Gastrocnemius medialis (tissue), 4 donors: Measurements from ENCODE around the gene PDZRN3. TPM values are rescaled to one million over a fixed set of nuclear protein-coding genes. Genes with fewer than 3 reads are reported as not detected.

ENCODE experiments used
- ATAC-seq, 2 donors: fragments of 150-250 bp; one replicate each; pipeline ENCODE4 v1.9.1; 2016
- DNase-seq, 2 donors: peaks; one replicate each; pipeline ENCODE4 v3.0.0-alpha.2; 2019
- H3K27ac ChIP-seq, 4 donors: fragments of 200-600 bp; sonication (generic); 1 replicate in 1 of 4; 2 replicates in 3 of 4; pipeline ENCODE4 v1.5.1; 2016 to 2018; ENCODE audit warnings: mild to moderate bottlenecking in 2 of 4, moderate library complexity in 1 of 4
- H3K27me3 ChIP-seq, 3 donors: fragments of 200-600 bp; sonication (generic) in 2 of 3; 1 replicate in 1 of 3; 2 replicates in 2 of 3; pipeline versions ENCODE4 v1.5.1 to v1.6.0; 2016 to 2019; ENCODE audit warnings: mild to moderate bottlenecking in 1 of 3, moderate library complexity in 1 of 3
- H3K36me3 ChIP-seq, 2 donors: fragments of 200-600 bp; sonication (generic) in 1 of 2; one replicate each; pipeline ENCODE4 v1.5.1; 2017 to 2018
- H3K4me1 ChIP-seq, 2 donors: fragments of 200-600 bp; sonication (generic) in 1 of 2; one replicate each; pipeline ENCODE4 v1.5.1; 2016 to 2017; ENCODE audit warnings: mild to moderate bottlenecking in 2 of 2
- H3K4me3 ChIP-seq, 4 donors: fragments of 200-600 bp; sonication (generic) in 3 of 4; 1 replicate in 1 of 4; 2 replicates in 3 of 4; pipeline ENCODE4 v1.5.1; 2016 to 2019; ENCODE audit warnings: mild to moderate bottlenecking in 2 of 4
- H3K9me3 ChIP-seq, 3 donors: fragments of 200-600 bp; sonication (generic) in 2 of 3; 1 replicate in 1 of 3; 2 replicates in 2 of 3; pipeline ENCODE4 v1.5.1; 2016 to 2019
- CTCF ChIP-seq, 5 experiments: fragments of 450-650 bp in 3 of 5; fragments of 200-600 bp in 2 of 5; sonication (generic) in 2 of 5; IDR thresholded peaks in 4 of 5; conservative IDR thresholded peaks in 1 of 5; 1 replicate in 4 of 5; 2 replicates in 1 of 5; pipeline ENCODE4 v1.5.1; 2016 to 2019; ENCODE audit warnings: antibody characterized with exemption in 5 of 5, mild to moderate bottlenecking in 3 of 5, moderate library complexity in 3 of 5
- POLR2A ChIP-seq, 2 donors: fragments of 450-650 bp; IDR thresholded peaks; one replicate each; pipeline ENCODE4 v1.6.1; 2017; ENCODE audit warnings: antibody characterized with exemption in 2 of 2, mild to moderate bottlenecking in 2 of 2, moderate library complexity in 2 of 2
- in situ Hi-C, 4 donors: fragments of 200-750 bp; cut with MboI; loops; one replicate each; pipeline versions ENCODE4 v1.15.0 to v1.8.0; 2017; ENCODE audit warnings: low sequenced_read_pairs in 4 of 4
- intact Hi-C: fragments of 100-400 bp; cut with DNase I; formaldehyde crosslinking; loops from one replicate; pipeline ENCODE4 v1.15.1; 2023; ENCODE audit warnings: low total_unique reads
- total RNA-seq, 4 donors: library from RNA; depleted of rRNA; stranded (reverse); fragments of >200 nt; gene quantifications; one replicate each; pipeline versions ENCODE4 v1.1.0 to v1.2.3, GENCODE V29; 2016

Gene PDZRN3
- total RNA-seq, 4 donors from 2014 or later: 9.1 to 30.3 (median 24.7) TPM

- Histone ChIP-seq H3K36me3 (no peaks in the 10 kb centered on the region), H3K4me1 (peaks cover 6 to 16% of the 10 kb centered on the region in 2 donors), H3K4me3 (no peak overlapping the region), H3K27ac (no peak overlapping the region), H3K27me3 (no peaks in the 10 kb centered on the region), H3K9me3 (no peaks in the 10 kb centered on the region)
- TF ChIP-seq POLR2A (IDR thresholded peaks at IDR 0.05): no peak
- no peak for TF ChIP-seq CTCF (IDR thresholded peaks at IDR 0.05 in 4 of 5, conservative IDR thresholded peaks at IDR 0.05 in 1 of 5)
- no peak for DNase-seq
- intact Hi-C loops: no loop called here
- in situ Hi-C loops: no loop called here
- ATAC-seq: no peak
These were observed 145.9 kb downstream of the PDZRN3 start for GRCh38 chr3:73478858-73479257.

- ATAC-seq: no peak
- in situ Hi-C loops: no loop called here
- no peak for DNase-seq
- intact Hi-C loops: no loop called here
- no peak overlapping the region for H3K4me3 ChIP-seq
- H3K36me3 ChIP-seq: no peaks in the 10 kb centered on the region
- H3K4me1 ChIP-seq: peaks cover 13 to 18% of the 10 kb centered on the region in 2 donors
- TF ChIP-seq POLR2A (IDR thresholded peaks at IDR 0.05): no peak
- TF ChIP-seq CTCF (IDR thresholded peaks at IDR 0.05 in 4 of 5, conservative IDR thresholded peaks at IDR 0.05 in 1 of 5): no peak
- no peak overlapping the region for H3K27ac ChIP-seq
- no peaks in the 10 kb centered on the region for H3K27me3 ChIP-seq
- H3K9me3 ChIP-seq: no peaks in the 10 kb centered on the region
These were observed 149.0 kb downstream of the PDZRN3 start for GRCh38 chr3:73475717-73476116.

- no peak overlapping the region for H3K4me3 ChIP-seq
- in situ Hi-C loops: no loop called here
- ATAC-seq: no peak
- H3K27me3 ChIP-seq: no peaks in the 10 kb centered on the region
- DNase-seq: no peak
- H3K27ac ChIP-seq: no peak overlapping the region
- TF ChIP-seq CTCF (IDR thresholded peaks at IDR 0.05 in 4 of 5, conservative IDR thresholded peaks at IDR 0.05 in 1 of 5) (no peak), POLR2A (IDR thresholded peaks at IDR 0.05) (no peak)
- H3K36me3 ChIP-seq: no peaks in the 10 kb centered on the region
- H3K9me3 ChIP-seq: no peaks in the 10 kb centered on the region
- intact Hi-C loops: no loop called here
- peaks cover 12 to 15% of the 10 kb centered on the region in 2 donors for H3K4me1 ChIP-seq
These were observed 149.6 kb downstream of the PDZRN3 start for GRCh38 chr3:73475175-73475574.

GRCh38 chr3:73474619-73475018 is 150.1 kb downstream of the PDZRN3 start:
- H3K36me3 ChIP-seq: no peaks in the 10 kb centered on the region
- intact Hi-C loops (no loop called here), in situ Hi-C loops (no loop called here)
- no peak for DNase-seq
- no peak overlapping the region for H3K27ac ChIP-seq
- TF ChIP-seq POLR2A (IDR thresholded peaks at IDR 0.05): no peak
- TF ChIP-seq CTCF (IDR thresholded peaks at IDR 0.05 in 4 of 5, conservative IDR thresholded peaks at IDR 0.05 in 1 of 5): no peak
- no peaks in the 10 kb centered on the region for H3K27me3 ChIP-seq
- H3K4me3 ChIP-seq: no peak overlapping the region
- H3K4me1 ChIP-seq: peaks cover 7 to 15% of the 10 kb centered on the region in 2 donors
- no peak for ATAC-seq
- H3K9me3 ChIP-seq: no peaks in the 10 kb centered on the region

- peaks cover 7 to 15% of the 10 kb centered on the region in 2 donors for H3K4me1 ChIP-seq
- in situ Hi-C loops: no loop called here
- H3K27me3 ChIP-seq: no peaks in the 10 kb centered on the region
- DNase-seq (no peak), ATAC-seq (no peak)
- no peak for TF ChIP-seq POLR2A (IDR thresholded peaks at IDR 0.05)
- TF ChIP-seq CTCF (IDR thresholded peaks at IDR 0.05 in 4 of 5, conservative IDR thresholded peaks at IDR 0.05 in 1 of 5): no peak
- H3K36me3 ChIP-seq: no peaks in the 10 kb centered on the region
- H3K9me3 ChIP-seq: no peaks in the 10 kb centered on the region
- intact Hi-C loops: no loop called here
- no peak overlapping the region for H3K27ac ChIP-seq
- H3K4me3 ChIP-seq: no peak overlapping the region
These were observed 150.8 kb downstream of the PDZRN3 start for GRCh38 chr3:73473898-73474416.
